Fibroblast of lung (primary cell): ENCODE data around the gene SPON1. TPM values are rescaled to one million over a fixed set of nuclear protein-coding genes. Genes with fewer than 3 reads are reported as not detected.
A peak's percentile ranks its signal among the peaks of the same experiment; 100 is the strongest.

ENCODE experiments used
- DNase-seq, 2 donors: peaks; one replicate each; pipeline versions ENCODE4 v3.0.0 to v3.0.0-alpha.2; 2010; ENCODE audit warnings: low read depth in 2 of 2
- H2AFZ ChIP-seq: 2 replicates; pipeline ENCODE4 v1.5.1; 2012; ENCODE audit warnings: low read length, control low read depth, inconsistent platforms
- H3K27ac ChIP-seq: 2 replicates; pipeline ENCODE4 v1.5.1; 2011; ENCODE audit warnings: low read length, control low read depth; ENCODE audit not compliant: insufficient read depth
- H3K27me3 ChIP-seq: 2 replicates; pipeline ENCODE4 v1.5.1; 2011; ENCODE audit warnings: mild to moderate bottlenecking, low read length; ENCODE audit not compliant: control insufficient read depth, insufficient read depth
- H3K36me3 ChIP-seq: 2 replicates; pipeline ENCODE4 v1.5.1; 2011; ENCODE audit warnings: low read length; ENCODE audit not compliant: control insufficient read depth, insufficient read depth
- H3K4me1 ChIP-seq: 2 replicates; pipeline ENCODE4 v1.5.1; 2011; ENCODE audit warnings: low read length; ENCODE audit not compliant: control insufficient read depth, insufficient read depth; ENCODE audit errors: extremely low read depth
- H3K4me2 ChIP-seq: 2 replicates; pipeline ENCODE4 v1.5.1; 2011; ENCODE audit warnings: low read length, control low read depth; ENCODE audit not compliant: insufficient read depth; ENCODE audit errors: extremely low read depth
- H3K4me3 ChIP-seq, 4 experiments: fragments of 200-600 bp in 1 of 4; sonication (generic) in 1 of 4; replicated peaks in 1 of 4; 2 replicates each; pipeline ENCODE4 v1.5.1; 2011 to 2016; ENCODE audit warnings: low read length in 4 of 4, low read depth in 3 of 4, mild to moderate bottlenecking in 3 of 4, control low read depth in 2 of 4, inconsistent platforms in 1 of 4, mixed read lengths in 1 of 4; ENCODE audit not compliant: insufficient read depth in 1 of 4; ENCODE audit errors: control extremely low read depth in 1 of 4
- H3K79me2 ChIP-seq: 2 replicates; pipeline ENCODE4 v1.5.1; 2012; ENCODE audit warnings: mild to moderate bottlenecking, low read length, inconsistent platforms; ENCODE audit not compliant: control insufficient read depth, insufficient read depth
- H3K9ac ChIP-seq: 2 replicates; pipeline ENCODE4 v1.5.1; 2011; ENCODE audit warnings: mild to moderate bottlenecking, low read length, control low read depth; ENCODE audit not compliant: insufficient read depth
- H3K9me3 ChIP-seq: 2 replicates; pipeline ENCODE4 v1.5.1; 2012; ENCODE audit warnings: low read depth, low read length; ENCODE audit not compliant: control insufficient read depth, insufficient read depth
- H4K20me1 ChIP-seq: 2 replicates; pipeline ENCODE4 v1.5.1; 2011; ENCODE audit warnings: low read length; ENCODE audit not compliant: control insufficient read depth, insufficient read depth; ENCODE audit errors: extremely low read depth
- CTCF ChIP-seq, 2 donors: IDR thresholded peaks in 1 of 2; conservative IDR thresholded peaks in 1 of 2; 1 replicate in 1 of 2; 2 replicates in 1 of 2; pipeline ENCODE4 v1.5.1; 2011 to 2012; ENCODE audit warnings: low read length in 2 of 2, control low read depth in 1 of 2, inconsistent platforms in 1 of 2, low read depth in 1 of 2, mild to moderate bottlenecking in 1 of 2
- EZH2 ChIP-seq: IDR thresholded peaks from 2 replicates; pipeline ENCODE4 v1.5.1; 2012; ENCODE audit warnings: low read length, control low read depth, mild to moderate bottlenecking; ENCODE audit errors: missing control alignments
- polyA plus RNA-seq, 2 donors: library from polyadenylated mRNA; depleted of rRNA in 1 of 2; stranded (reverse) in 1 of 2; unstranded in 1 of 2; fragments of >200 nt; gene quantifications; 2 replicates each; pipeline ENCODE4 v1.2.1, GENCODE V29; 2011 to 2012; ENCODE audit warnings: missing spikeins in 1 of 2
- total RNA-seq: library from RNA; depleted of rRNA; stranded (reverse); fragments of >200 nt; gene quantifications from 2 replicates; pipeline ENCODE4 v1.2.1, GENCODE V29; 2014

Gene SPON1
- total and polyA plus RNA-seq, 2 donors (not counting 1 experiment from before 2014, with no cell fraction given) = 0.45 to 3.5 TPM

- no peak for TF ChIP-seq EZH2
- Histone ChIP-seq H3K9me3 (no peaks in the 10 kb centered on the region), H3K27me3 (no peaks in the 10 kb centered on the region), H3K4me1 (no peaks in the 10 kb centered on the region), H3K4me2 (no peak overlapping the region), H2AFZ (no peak overlapping the region), H3K79me2 (no peaks in the 10 kb centered on the region), H3K9ac (no peak overlapping the region), H3K36me3 (no peaks in the 10 kb centered on the region), H3K4me3 (no peak overlapping the region), H3K27ac (no peak overlapping the region), H4K20me1 (no peaks in the 10 kb centered on the region)
- no peak for DNase-seq
These were observed 20.1 kb upstream of the SPON1 start for GRCh38 chr11:13942378-13942777.

DNA sequence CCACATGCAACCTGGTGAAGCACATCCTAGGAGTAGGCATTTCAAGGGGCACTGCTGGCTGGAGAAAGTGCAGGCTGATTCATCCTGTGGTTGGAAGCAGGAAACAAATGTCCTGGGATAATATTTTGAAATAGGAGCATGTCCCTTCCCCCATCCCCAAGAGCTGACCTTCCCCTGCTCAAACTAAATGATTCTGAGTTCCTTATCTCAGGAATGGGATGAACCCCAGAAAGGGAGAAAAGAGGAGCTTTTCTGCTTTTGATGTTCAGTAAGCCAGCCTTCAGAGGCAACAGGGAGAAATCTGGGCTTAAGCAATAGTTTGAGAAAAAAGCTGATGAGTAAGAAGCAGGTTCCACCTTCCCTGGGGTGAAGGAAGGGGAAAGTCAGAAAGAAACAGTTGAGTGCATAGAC, 19.5 kb upstream of the SPON1 start:
- Histone ChIP-seq H3K4me2 (no peak overlapping the region), H2AFZ (no peak overlapping the region), H3K9me3 (no peaks in the 10 kb centered on the region), H3K4me3 (no peak overlapping the region), H3K9ac (no peak overlapping the region), H4K20me1 (no peaks in the 10 kb centered on the region), H3K79me2 (no peaks in the 10 kb centered on the region), H3K36me3 (no peaks in the 10 kb centered on the region), H3K27me3 (no peaks in the 10 kb centered on the region), H3K27ac (no peak overlapping the region), H3K4me1 (no peaks in the 10 kb centered on the region)
- TF ChIP-seq EZH2 = no peak
- TF ChIP-seq CTCF (conservative IDR thresholded peaks at IDR 0.05 in 1 of 2, IDR thresholded peaks at IDR 0.05 in 1 of 2; ENCODE audit: low read depth in 1 of 2, low read length in 2 of 2) = no peak
- DNase-seq = peak; percentile 59 to 61

DNA sequence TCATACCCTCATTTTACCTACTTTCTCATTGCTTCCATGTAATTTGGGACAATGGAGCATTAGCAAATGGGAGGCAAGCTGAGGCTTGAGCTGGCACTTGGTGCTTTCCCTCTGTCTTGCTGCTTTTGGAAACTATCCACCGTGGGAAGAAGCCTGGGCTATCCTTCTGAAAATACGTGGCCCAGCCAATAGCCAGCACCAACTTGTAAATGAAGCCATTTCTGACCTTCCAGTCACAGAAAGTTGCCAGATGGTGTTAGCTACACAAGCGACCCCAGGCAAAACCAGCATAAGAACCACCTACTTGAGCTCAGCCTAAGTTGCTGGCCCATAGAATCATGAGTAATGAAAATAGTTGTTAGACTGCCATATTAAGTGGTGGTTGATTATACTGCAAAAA, 18.5 kb upstream of the SPON1 start:
- Histone ChIP-seq H3K9ac (no peak overlapping the region), H2AFZ (no peak overlapping the region), H3K4me1 (no peaks in the 10 kb centered on the region), H3K4me3 (no peak overlapping the region), H3K27ac (no peak overlapping the region), H3K79me2 (no peaks in the 10 kb centered on the region), H3K27me3 (no peaks in the 10 kb centered on the region), H3K9me3 (no peaks in the 10 kb centered on the region), H3K4me2 (no peak overlapping the region), H4K20me1 (no peaks in the 10 kb centered on the region), H3K36me3 (no peaks in the 10 kb centered on the region)
- DNase-seq = no peak
- TF ChIP-seq EZH2 (no peak), CTCF (conservative IDR thresholded peaks at IDR 0.05 in 1 of 2, IDR thresholded peaks at IDR 0.05 in 1 of 2; ENCODE audit: low read depth in 1 of 2, low read length in 2 of 2) (no peak)
